IMR-90 (cell line): ENCODE results near the gene ADARB2. TPM values are rescaled to one million over a fixed set of nuclear protein-coding genes. Genes with fewer than 3 reads are reported as not detected.

Experiments
- ATAC-seq: fragments of 200-7000 bp; cut with Tn5 transposase; 2 replicates; pipeline ENCODE4 v1.9.1; 2020; ENCODE audit warnings: low read depth, mild to moderate bottlenecking, moderate library complexity
- BruUV-seq: library from RNA; stranded (reverse); fragments of 400-500 nt; replicated peaks from 2 replicates; lab custom pipeline; 2021; lab: Mats Ljungman, UMichigan
- CTCF ChIA-PET: fragments of 300-600 bp; formaldehyde crosslinking; extraction: SDS; loops from one replicate; lab custom pipeline; 2021; ENCODE audit warnings: antibody characterized with exemption; lab: Yijun Ruan, JAX
- POLR2A ChIA-PET: fragments of 300-600 bp; sonication (Branson Sonifier 250); formaldehyde crosslinking; loops from one replicate; lab custom pipeline; 2022; ENCODE audit warnings: antibody characterized with exemption; ENCODE audit not compliant: unreplicated experiment; lab: Charles Lee
- DNase-seq: peaks from one replicate; pipeline ENCODE4 v3.0.0; 2013
- H2AFZ ChIP-seq: replicated peaks from 2 replicates; pipeline ENCODE3; 2013; ENCODE audit warnings: low read length, mild to moderate bottlenecking; ENCODE audit not compliant: poor library complexity
- H2AK5ac ChIP-seq: 2 replicates; pipeline ENCODE4 v1.6.1; 2013; ENCODE audit warnings: low read depth, low read length, inconsistent platforms
- H2AK9ac ChIP-seq: replicated peaks from 2 replicates; pipeline ENCODE3; 2013; ENCODE audit warnings: mild to moderate bottlenecking, low read depth, low read length, moderate library complexity; ENCODE audit not compliant: poor library complexity
- H2BK120ac ChIP-seq: 2 replicates; pipeline ENCODE4 v1.6.1; 2013; ENCODE audit warnings: low read depth, low read length, inconsistent platforms
- H2BK15ac ChIP-seq: 3 replicates; pipeline ENCODE4 v1.6.1; 2013; ENCODE audit warnings: low read depth, low read length, inconsistent platforms
- H2BK20ac ChIP-seq: 2 replicates; pipeline ENCODE4 v1.6.1; 2013; ENCODE audit warnings: low read depth, mild to moderate bottlenecking, inconsistent platforms, low read length, moderate library complexity
- H2BK5ac ChIP-seq: 2 replicates; pipeline ENCODE4 v1.6.1; 2013; ENCODE audit warnings: mild to moderate bottlenecking, low read depth, low read length, inconsistent platforms; ENCODE audit not compliant: poor library complexity, severe bottlenecking
- H3K14ac ChIP-seq: replicated peaks from 2 replicates; pipeline ENCODE4 v1.6.1; 2013; ENCODE audit warnings: low read depth, low read length, inconsistent platforms
- H3K18ac ChIP-seq: 2 replicates; pipeline ENCODE4 v1.6.1; 2013; ENCODE audit warnings: low read depth, low read length, control low read depth
- H3K23ac ChIP-seq: 2 replicates; pipeline ENCODE4 v1.6.1; 2013; ENCODE audit warnings: low read depth, low read length, inconsistent platforms
- H3K27ac ChIP-seq: 2 replicates; pipeline ENCODE4 v1.5.1; 2013; ENCODE audit warnings: mild to moderate bottlenecking, control low read depth, low read length; ENCODE audit not compliant: insufficient read depth
- H3K27me3 ChIP-seq: 2 replicates; pipeline ENCODE4 v1.6.1; 2013; ENCODE audit warnings: low read length; ENCODE audit not compliant: control insufficient read depth, insufficient read depth
- H3K36me3 ChIP-seq: 2 replicates; pipeline ENCODE4 v1.6.1; 2013; ENCODE audit warnings: low read length, mixed read lengths; ENCODE audit not compliant: control insufficient read depth, insufficient read depth
- H3K4ac ChIP-seq: 2 replicates; pipeline ENCODE4 v1.6.1; 2013; ENCODE audit warnings: low read depth, low read length, inconsistent platforms
- H3K4me1 ChIP-seq: 2 replicates; pipeline ENCODE4 v1.6.1; 2013; ENCODE audit warnings: low read length, mixed read lengths; ENCODE audit not compliant: control insufficient read depth, insufficient read depth
- H3K4me2 ChIP-seq: 2 replicates; pipeline ENCODE4 v1.6.1; 2013; ENCODE audit warnings: low read depth, mild to moderate bottlenecking, control low read depth, low read length, moderate library complexity
- H3K4me3 ChIP-seq: 2 replicates; pipeline ENCODE4 v1.5.1; 2013; ENCODE audit warnings: low read depth, mild to moderate bottlenecking, control low read depth, low read length, moderate library complexity; ENCODE audit not compliant: insufficient read depth
- H3K56ac ChIP-seq: 2 replicates; pipeline ENCODE4 v1.6.1; 2013; ENCODE audit warnings: low read length, inconsistent platforms; ENCODE audit not compliant: insufficient read depth; ENCODE audit errors: extremely low read depth
- H3K79me1 ChIP-seq, 2 experiments: 2 replicates each; pipeline ENCODE4 v1.6.1; 2013; ENCODE audit warnings: low read length in 2 of 2, inconsistent platforms in 1 of 2, low read depth in 1 of 2
- H3K9ac ChIP-seq: 2 replicates; pipeline ENCODE4 v1.6.1; 2013; ENCODE audit warnings: low read depth, low read length, control low read depth
- H3K9me1 ChIP-seq: 2 replicates; pipeline ENCODE4 v1.6.1; 2013; ENCODE audit warnings: low read length, inconsistent platforms; ENCODE audit not compliant: insufficient read depth
- H3K9me3 ChIP-seq: 2 replicates; pipeline ENCODE4 v1.6.1; 2013; ENCODE audit warnings: low read length; ENCODE audit not compliant: control insufficient read depth, insufficient read depth
- H4K20me1 ChIP-seq: 2 replicates; pipeline ENCODE4 v1.6.1; 2013; ENCODE audit warnings: low read length, inconsistent platforms; ENCODE audit not compliant: insufficient read depth
- H4K5ac ChIP-seq: 2 replicates; pipeline ENCODE4 v1.6.1; 2013; ENCODE audit warnings: mild to moderate bottlenecking, low read depth, low read length, control low read depth
- H4K8ac ChIP-seq, 2 experiments: 2 replicates each; pipeline ENCODE4 v1.6.1; 2013; ENCODE audit warnings: low read depth in 2 of 2, low read length in 2 of 2, control low read depth in 1 of 2, inconsistent platforms in 1 of 2
- H4K91ac ChIP-seq: 2 replicates; pipeline ENCODE4 v1.6.1; 2013; ENCODE audit warnings: low read depth, low read length, inconsistent platforms; ENCODE audit not compliant: insufficient read depth
- BHLHE40 ChIP-seq: fragments of 150-350 bp; IDR thresholded peaks from 2 replicates; pipeline ENCODE4 v1.6.1; 2016; ENCODE audit warnings: mild to moderate bottlenecking, low read depth, low read length
- CEBPB ChIP-seq: IDR thresholded peaks from 2 replicates; pipeline ENCODE4 v1.6.1; 2012; ENCODE audit warnings: low read depth, low read length, improper control_type of control experiment
- CHD1 ChIP-seq: IDR thresholded peaks from 2 replicates; pipeline ENCODE4 v1.6.1; 2012; ENCODE audit warnings: low read depth, low read length, improper control_type of control experiment
- CTCF ChIP-seq: conservative IDR thresholded peaks from 2 replicates; pipeline ENCODE4 v1.5.1; 2012; ENCODE audit warnings: mild to moderate bottlenecking, low read depth, low read length, improper control_type of control experiment
- ELK1 ChIP-seq: fragments of 150-350 bp; IDR thresholded peaks from 2 replicates; pipeline ENCODE4 v1.6.1; 2016; ENCODE audit warnings: low read depth, mild to moderate bottlenecking, low read length, moderate library complexity, borderline replicate concordance
- FOS ChIP-seq: fragments of 150-350 bp; IDR thresholded peaks from 2 replicates; pipeline ENCODE4 v1.6.1; 2016; ENCODE audit warnings: low read depth, low read length
- MAFK ChIP-seq: IDR thresholded peaks from 2 replicates; pipeline ENCODE4 v1.6.1; 2012; ENCODE audit warnings: low read depth, low read length, improper control_type of control experiment
- MAZ ChIP-seq: IDR thresholded peaks from 2 replicates; pipeline ENCODE4 v1.6.1; 2012; ENCODE audit warnings: low read depth, mild to moderate bottlenecking, low read length, improper control_type of control experiment, moderate library complexity, borderline replicate concordance
- MXI1 ChIP-seq: IDR thresholded peaks from 2 replicates; pipeline ENCODE4 v1.6.1; 2012; ENCODE audit warnings: low read depth, mild to moderate bottlenecking, low read length, moderate library complexity, borderline replicate concordance
- NFE2L2 ChIP-seq: fragments of 150-350 bp; IDR thresholded peaks from 2 replicates; pipeline ENCODE4 v1.6.1; 2016; ENCODE audit warnings: low read depth, mild to moderate bottlenecking, low read length
- POLR2A ChIP-seq: IDR thresholded peaks from 2 replicates; pipeline ENCODE4 v1.6.1; 2012; ENCODE audit warnings: mild to moderate bottlenecking, low read depth, low read length
- RAD21 ChIP-seq: IDR thresholded peaks from 2 replicates; pipeline ENCODE4 v1.6.1; 2012; ENCODE audit warnings: low read length, improper control_type of control experiment
- RCOR1 ChIP-seq: IDR thresholded peaks from 2 replicates; pipeline ENCODE4 v1.6.1; 2012; ENCODE audit warnings: mild to moderate bottlenecking, low read length, improper control_type of control experiment; ENCODE audit not compliant: insufficient replicate concordance
- RFX5 ChIP-seq: IDR thresholded peaks from 2 replicates; pipeline ENCODE4 v1.8.0; 2012; ENCODE audit warnings: low read depth, mild to moderate bottlenecking, low read length, moderate library complexity
- SMC3 ChIP-seq: fragments of 150-350 bp; IDR thresholded peaks from 2 replicates; pipeline ENCODE4 v1.6.1; 2016; ENCODE audit warnings: low read depth, mild to moderate bottlenecking, antibody characterized with exemption, low read length, moderate library complexity
- USF2 ChIP-seq: fragments of 150-350 bp; IDR thresholded peaks from 2 replicates; pipeline ENCODE4 v1.6.1; 2017; ENCODE audit warnings: mild to moderate bottlenecking, antibody characterized with exemption, low read length, low read depth
- WGBS, 2 experiments: methylation state at CpG; one replicate each; pipeline versions ENCODE4 v1.1.5 to v1.1.7; 2013; ENCODE audit warnings: missing lambda C conversion rate in 2 of 2; ENCODE audit not compliant: insufficient read length in 1 of 2; ENCODE audit errors: extremely low coverage in 2 of 2; 5-methylcytosine and 5-hydroxymethylcytosine counted together
- dilution Hi-C: fragments of 300-500 bp; cut with HindIII; formaldehyde crosslinking; loops from one replicate; pipeline ENCODE4 v1.14.3; 2018; ENCODE audit warnings: low sequenced_read_pairs; ENCODE audit not compliant: unreplicated experiment
- in situ Hi-C: fragments of 300-500 bp; cut with MboI; formaldehyde crosslinking; loops from 3 replicates; pipeline ENCODE4 v1.14.3; 2019; ENCODE audit warnings: low sequenced_read_pairs, inconsistent platforms, mixed read lengths
- intact Hi-C: fragments of 100-400 bp; cut with micrococcal nuclease; formaldehyde crosslinking; loops from 2 replicates; pipeline ENCODE4 v1.10.0; 2022
- polyA plus RNA-seq, 3 experiments: library from polyadenylated mRNA; depleted of rRNA; stranded (reverse); fragments of >200 nt; gene quantifications; 2 replicates each; pipeline ENCODE4 v1.2.3, GENCODE V29; 2012; ENCODE audit warnings: low replicate concordance in 1 of 3
- total RNA-seq: library from RNA; depleted of rRNA; stranded (reverse); fragments of >200 nt; gene quantifications from 2 replicates; pipeline ENCODE4 v1.2.3, GENCODE V29; 2012

The ADARB2 gene
- total and polyA plus RNA-seq, 2 of the 4 experiments (the other 2 are of a cell fraction): not detected

- BruUV-seq: no TSS peak
- Histone ChIP-seq H3K56ac (no peak overlapping the region), H3K9me3 (peaks cover 43% of the 10 kb centered on the region), H4K8ac (no peak overlapping the region), H3K4me2 (no peak overlapping the region), H2BK15ac (no peak overlapping the region), H3K79me1 (no peaks in the 10 kb centered on the region), H3K23ac (no peak overlapping the region), H3K27me3 (no peaks in the 10 kb centered on the region), H4K5ac (no peak overlapping the region), H3K4ac (no peak overlapping the region), H2BK5ac (no peak overlapping the region), H3K14ac (no peak overlapping the region), H3K4me1 (no peaks in the 10 kb centered on the region), H2AFZ (no peak overlapping the region), H2AK9ac (no peak overlapping the region), H2AK5ac (no peak overlapping the region), H3K27ac (no peak overlapping the region), H3K9ac (no peak overlapping the region), H4K91ac (no peak overlapping the region), H3K4me3 (no peak overlapping the region), H3K36me3 (no peaks in the 10 kb centered on the region), H2BK120ac (no peak overlapping the region), H4K20me1 (no peaks in the 10 kb centered on the region), H3K9me1 (no peaks in the 10 kb centered on the region), H2BK20ac (no peak overlapping the region), H3K18ac (no peak overlapping the region)
- ATAC-seq (no peak), DNase-seq (no peak)
- dilution Hi-C loops (no loop called here), intact Hi-C loops (no loop called here), in situ Hi-C loops (no loop called here)
- ChIA-PET CTCF (no interaction called here), POLR2A (no interaction called here)
- no peak for TF ChIP-seq FOS
- TF ChIP-seq SMC3: no peak
- no peak for TF ChIP-seq MAFK
- TF ChIP-seq POLR2A: no peak
- no peak for TF ChIP-seq MXI1
- TF ChIP-seq CHD1: no peak
- TF ChIP-seq RFX5: no peak
- no peak for TF ChIP-seq MAZ
- no peak for TF ChIP-seq USF2
- no peak for TF ChIP-seq NFE2L2
- no peak for TF ChIP-seq CEBPB
- TF ChIP-seq CTCF: no peak
- no peak for TF ChIP-seq RAD21
- no peak for TF ChIP-seq RCOR1
- TF ChIP-seq ELK1: no peak
- no peak for TF ChIP-seq BHLHE40
- no CpG with 5 or more reads among the region's 3 CpGs for WGBS, 2 experiments
These were observed 31.1 kb downstream of the ADARB2 start for GRCh38 chr10:1706256-1706655.
